ENCODE results near the gene PPP1R3D.
A peak's percentile ranks its signal among the peaks of the same experiment; 100 is the strongest.

Gene PPP1R3D

GRCh38 chr20:59945175-59945574 lies 5.1 kb upstream of the PPP1R3D start:
- Histone ChIP-seq H3K36me3 (ENCODE audit: control insufficient read depth, insufficient read depth, low read length) (no peaks in the 10 kb centered on the region), H3K27me3 (ENCODE audit: control insufficient read depth, insufficient read depth, low read length) (no peaks in the 10 kb centered on the region), H3K4me1 (ENCODE audit: control insufficient read depth, insufficient read depth, low read length) (peaks cover 10% of the 10 kb centered on the region), H3K4me3 (ENCODE audit: low read length) (no peak overlapping the region), H3K9ac (ENCODE audit: low read length) (no peak overlapping the region), H3K9me3 (ENCODE audit: control insufficient read depth, low read length) (no peaks in the 10 kb centered on the region)

GRCh38 chr20:59944726-59945125 lies 4.6 kb upstream of the PPP1R3D start:
- Histone ChIP-seq H3K9me3 (ENCODE audit: control insufficient read depth, low read length) (no peaks in the 10 kb centered on the region), H3K4me1 (ENCODE audit: control insufficient read depth, insufficient read depth, low read length) (peaks cover 10% of the 10 kb centered on the region), H3K4me3 (ENCODE audit: low read length) (no peak overlapping the region), H3K9ac (ENCODE audit: low read length) (no peak overlapping the region), H3K36me3 (ENCODE audit: control insufficient read depth, insufficient read depth, low read length) (no peaks in the 10 kb centered on the region), H3K27me3 (ENCODE audit: control insufficient read depth, insufficient read depth, low read length) (no peaks in the 10 kb centered on the region)

GRCh38 chr20:59942245-59942644 lies 2.1 kb upstream of the PPP1R3D start:
- Histone ChIP-seq H3K4me1 (ENCODE audit: control insufficient read depth, insufficient read depth, low read length) (peaks cover 14% of the 10 kb centered on the region), H3K4me3 (ENCODE audit: low read length) (no peak overlapping the region)

GRCh38 chr20:59940956-59941294 lies 820 bp upstream of the PPP1R3D start:
- H3K9me3 ChIP-seq (ENCODE audit: control insufficient read depth, low read length) = no peaks in the 10 kb centered on the region
- H3K27me3 ChIP-seq (ENCODE audit: control insufficient read depth, insufficient read depth, low read length) = no peaks in the 10 kb centered on the region
- peaks cover 14% of the 10 kb centered on the region for H3K4me1 ChIP-seq (ENCODE audit: control insufficient read depth, insufficient read depth, low read length)
- peak overlapping the region; percentile 46 for H3K9ac ChIP-seq (ENCODE audit: low read length)
- H3K36me3 ChIP-seq (ENCODE audit: control insufficient read depth, insufficient read depth, low read length) = no peaks in the 10 kb centered on the region
- H3K4me3 ChIP-seq (ENCODE audit: low read length) = peak overlapping the region; percentile 62

More at GRCh38 chr20:59942245-59942644, 2.1 kb upstream of the PPP1R3D start:
- no peaks in the 10 kb centered on the region for H3K9me3 ChIP-seq (ENCODE audit: control insufficient read depth, low read length)
- no peaks in the 10 kb centered on the region for H3K36me3 ChIP-seq (ENCODE audit: control insufficient read depth, insufficient read depth, low read length)
- no peak overlapping the region for H3K9ac ChIP-seq (ENCODE audit: low read length)
- no peaks in the 10 kb centered on the region for H3K27me3 ChIP-seq (ENCODE audit: control insufficient read depth, insufficient read depth, low read length)

DNA sequence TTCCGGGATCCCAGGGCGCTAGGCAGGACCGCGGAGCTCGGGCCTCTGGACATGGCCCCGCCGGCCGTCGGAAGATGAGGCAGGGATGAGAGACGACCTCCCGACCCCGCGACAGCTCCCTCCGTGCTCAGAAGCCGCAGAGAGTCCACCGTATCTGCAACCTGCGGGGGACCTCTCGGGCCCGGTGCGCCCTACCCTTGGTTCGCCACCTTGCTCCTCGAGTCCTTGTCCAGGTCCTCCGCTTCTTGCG lies 301 bp downstream of the PPP1R3D start:
- no peaks in the 10 kb centered on the region for H3K9me3 ChIP-seq (ENCODE audit: control insufficient read depth, low read length)
- no peaks in the 10 kb centered on the region for H3K27me3 ChIP-seq (ENCODE audit: control insufficient read depth, insufficient read depth, low read length)
- H3K9ac ChIP-seq (ENCODE audit: low read length) = peak overlapping the region; percentile 91
- no peaks in the 10 kb centered on the region for H3K36me3 ChIP-seq (ENCODE audit: control insufficient read depth, insufficient read depth, low read length)
- peaks cover 14% of the 10 kb centered on the region for H3K4me1 ChIP-seq (ENCODE audit: control insufficient read depth, insufficient read depth, low read length)
- H3K4me3 ChIP-seq (ENCODE audit: low read length) = peak overlapping the region; percentile 62

DNA sequence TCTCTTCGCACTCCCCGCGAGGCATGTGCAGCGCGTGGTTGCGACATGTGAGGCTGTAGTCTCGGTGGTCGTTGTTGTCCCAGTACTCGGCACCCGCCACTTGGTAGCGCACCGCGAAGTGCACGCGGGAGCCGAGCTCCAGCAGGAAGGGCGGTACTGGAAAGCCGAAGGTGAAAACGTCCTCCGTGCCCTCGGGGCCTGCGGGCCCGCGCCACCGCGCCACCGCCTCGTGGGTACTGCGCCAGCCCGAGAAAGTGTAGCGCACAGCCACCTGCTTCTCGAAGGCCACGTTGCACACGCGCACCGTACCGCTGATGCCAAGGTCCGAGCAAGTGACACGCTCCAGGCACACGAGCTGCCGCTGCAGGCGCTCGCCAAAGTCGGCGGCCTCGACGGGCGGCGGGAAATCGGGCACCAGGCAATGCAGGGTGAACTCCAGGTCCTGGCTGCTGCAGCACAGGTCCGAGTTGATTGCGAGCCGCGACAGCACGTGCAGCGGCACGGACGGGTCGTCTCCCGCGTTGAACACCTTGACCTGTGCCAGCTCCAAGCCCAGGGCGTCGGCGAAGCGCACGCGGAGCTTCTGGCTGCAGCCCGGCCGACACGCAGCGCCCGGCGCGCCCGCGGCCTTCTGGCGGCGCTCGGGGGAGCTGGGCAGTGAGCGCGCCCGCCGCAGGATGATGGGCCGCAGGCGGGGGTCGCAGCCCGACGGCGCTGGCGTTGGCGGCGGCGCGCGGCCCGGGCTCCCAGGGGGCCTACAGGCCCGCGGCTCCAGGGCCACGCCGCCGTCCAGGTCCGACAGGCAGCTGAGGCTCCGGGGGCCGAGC lies 840 bp downstream of the PPP1R3D start:
- no peaks in the 10 kb centered on the region for H3K36me3 ChIP-seq (ENCODE audit: control insufficient read depth, insufficient read depth, low read length)
- no peaks in the 10 kb centered on the region for H3K9me3 ChIP-seq (ENCODE audit: control insufficient read depth, low read length)
- peak overlapping the region; percentile 91 for H3K9ac ChIP-seq (ENCODE audit: low read length)
- no peaks in the 10 kb centered on the region for H3K27me3 ChIP-seq (ENCODE audit: control insufficient read depth, insufficient read depth, low read length)
- peak overlapping the region; percentile 62 for H3K4me3 ChIP-seq (ENCODE audit: low read length)
- peaks cover 14% of the 10 kb centered on the region for H3K4me1 ChIP-seq (ENCODE audit: control insufficient read depth, insufficient read depth, low read length)

GRCh38 chr20:59938696-59939051 lies 1.4 kb downstream of the PPP1R3D start:
- H3K27me3 ChIP-seq (ENCODE audit: control insufficient read depth, insufficient read depth, low read length) = no peaks in the 10 kb centered on the region
- no peaks in the 10 kb centered on the region for H3K9me3 ChIP-seq (ENCODE audit: control insufficient read depth, low read length)
- H3K36me3 ChIP-seq (ENCODE audit: control insufficient read depth, insufficient read depth, low read length) = no peaks in the 10 kb centered on the region
- no peak overlapping the region for H3K9ac ChIP-seq (ENCODE audit: low read length)
- no peak overlapping the region for H3K4me3 ChIP-seq (ENCODE audit: low read length)
- peaks cover 14% of the 10 kb centered on the region for H3K4me1 ChIP-seq (ENCODE audit: control insufficient read depth, insufficient read depth, low read length)

DNA sequence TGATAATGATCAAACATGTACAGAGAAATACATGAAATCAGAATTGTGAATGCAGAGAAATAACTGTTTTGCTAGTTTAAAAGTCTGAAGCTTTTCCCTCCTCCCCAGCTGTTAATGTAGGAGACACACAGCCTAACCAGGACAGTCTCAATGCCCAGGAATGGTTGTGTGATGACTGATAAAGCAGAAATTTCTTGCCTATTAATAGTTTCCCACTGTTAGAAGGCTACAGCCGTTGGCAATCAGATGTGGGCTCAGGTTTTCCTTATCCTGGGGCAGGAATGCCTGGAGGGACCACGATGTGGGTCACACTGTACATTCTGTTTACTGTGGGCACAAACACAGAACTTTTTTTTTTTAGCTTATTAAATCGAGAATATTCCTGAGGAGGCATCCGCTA lies 1.9 kb downstream of the PPP1R3D start:
- Histone ChIP-seq H3K4me3 (ENCODE audit: low read length) (no peak overlapping the region), H3K9ac (ENCODE audit: low read length) (no peak overlapping the region), H3K4me1 (ENCODE audit: control insufficient read depth, insufficient read depth, low read length) (peaks cover 16% of the 10 kb centered on the region), H3K27me3 (ENCODE audit: control insufficient read depth, insufficient read depth, low read length) (no peaks in the 10 kb centered on the region), H3K36me3 (ENCODE audit: control insufficient read depth, insufficient read depth, low read length) (no peaks in the 10 kb centered on the region), H3K9me3 (ENCODE audit: control insufficient read depth, low read length) (no peaks in the 10 kb centered on the region)

GRCh38 chr20:59937150-59937549 lies 3.0 kb downstream of the PPP1R3D start:
- Histone ChIP-seq H3K4me1 (ENCODE audit: control insufficient read depth, insufficient read depth, low read length) (peaks cover 17% of the 10 kb centered on the region), H3K36me3 (ENCODE audit: control insufficient read depth, insufficient read depth, low read length) (no peaks in the 10 kb centered on the region), H3K27me3 (ENCODE audit: control insufficient read depth, insufficient read depth, low read length) (no peaks in the 10 kb centered on the region), H3K9me3 (ENCODE audit: control insufficient read depth, low read length) (no peaks in the 10 kb centered on the region), H3K4me3 (ENCODE audit: low read length) (no peak overlapping the region), H3K9ac (ENCODE audit: low read length) (no peak overlapping the region)

- H3K4me3 ChIP-seq (ENCODE audit: low read length) = no peak overlapping the region
- peaks cover 19% of the 10 kb centered on the region for H3K4me1 ChIP-seq (ENCODE audit: control insufficient read depth, insufficient read depth, low read length)
- no peaks in the 10 kb centered on the region for H3K36me3 ChIP-seq (ENCODE audit: control insufficient read depth, insufficient read depth, low read length)
- no peak overlapping the region for H3K9ac ChIP-seq (ENCODE audit: low read length)
- no peaks in the 10 kb centered on the region for H3K27me3 ChIP-seq (ENCODE audit: control insufficient read depth, insufficient read depth, low read length)
- H3K9me3 ChIP-seq (ENCODE audit: control insufficient read depth, low read length) = no peaks in the 10 kb centered on the region
Measured at GRCh38 chr20:59936409-59936808, 3.7 kb downstream of the PPP1R3D start.

DNA sequence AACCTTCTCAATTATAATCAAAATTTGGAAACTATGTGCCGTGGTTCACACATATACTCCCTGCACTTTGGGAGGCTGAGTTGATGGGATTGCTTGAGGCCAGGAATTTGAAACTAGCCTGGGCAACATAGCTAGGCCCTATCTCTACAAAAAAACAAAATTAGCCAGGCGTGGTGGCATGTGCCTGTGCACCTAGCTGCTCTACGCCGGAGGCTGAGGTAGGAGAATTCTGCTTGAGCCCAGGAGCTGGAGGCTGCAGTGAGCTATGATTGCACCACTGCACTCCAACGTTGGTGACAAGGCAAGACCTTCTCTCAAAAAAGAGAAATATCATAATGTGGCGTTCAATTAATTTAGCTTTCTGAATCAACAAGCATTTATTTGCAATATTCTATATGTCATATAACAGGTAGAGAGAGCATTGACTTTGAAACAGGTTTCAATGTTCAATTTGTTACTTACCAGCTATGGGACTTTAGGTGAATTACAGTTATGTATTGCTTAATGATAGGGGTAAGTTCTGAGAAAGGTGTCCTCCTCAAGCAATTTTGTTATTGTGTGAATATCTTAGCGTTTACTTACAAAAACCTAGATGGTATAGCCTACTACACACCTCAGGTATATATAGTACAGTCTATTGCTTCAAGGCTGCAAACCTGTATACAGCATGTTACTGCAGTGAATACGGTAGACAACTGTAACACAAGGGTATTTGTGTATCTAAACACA lies 4.5 kb downstream of the PPP1R3D start:
- Histone ChIP-seq H3K9me3 (ENCODE audit: control insufficient read depth, low read length) (no peaks in the 10 kb centered on the region), H3K36me3 (ENCODE audit: control insufficient read depth, insufficient read depth, low read length) (no peaks in the 10 kb centered on the region), H3K4me1 (ENCODE audit: control insufficient read depth, insufficient read depth, low read length) (peaks cover 24% of the 10 kb centered on the region), H3K4me3 (ENCODE audit: low read length) (no peak overlapping the region), H3K27me3 (ENCODE audit: control insufficient read depth, insufficient read depth, low read length) (no peaks in the 10 kb centered on the region), H3K9ac (ENCODE audit: low read length) (no peak overlapping the region)

GRCh38 chr20:59933849-59934585 lies 6.1 kb downstream of the PPP1R3D start:
- Histone ChIP-seq H3K27me3 (ENCODE audit: control insufficient read depth, insufficient read depth, low read length) (no peaks in the 10 kb centered on the region), H3K4me1 (ENCODE audit: control insufficient read depth, insufficient read depth, low read length) (peaks cover 19% of the 10 kb centered on the region), H3K36me3 (ENCODE audit: control insufficient read depth, insufficient read depth, low read length) (no peaks in the 10 kb centered on the region), H3K4me3 (ENCODE audit: low read length) (peak overlapping the region; percentile 62), H3K9ac (ENCODE audit: low read length) (peak overlapping the region; percentile 65), H3K9me3 (ENCODE audit: control insufficient read depth, low read length) (no peaks in the 10 kb centered on the region)

Measured in mucosa of stomach (tissue), 1 donor.